Parathyroid adenoma (tissue), 2 donors: ENCODE results near the gene FMNL1.

Experiments
- H2AFZ ChIP-seq: fragments of 300-600 bp; sonication (generic); one replicate; pipeline ENCODE4 v1.7.0; 2017; ENCODE audit warnings: antibody characterized with exemption, mild to moderate bottlenecking
- H3K27ac ChIP-seq: fragments of 300-600 bp; sonication (generic); one replicate; pipeline ENCODE4 v1.7.0; 2017
- H3K27me3 ChIP-seq: fragments of 300-600 bp; sonication (generic); one replicate; pipeline ENCODE4 v1.7.0; 2017; ENCODE audit warnings: low read length; ENCODE audit not compliant: control insufficient read depth, insufficient read depth
- H3K36me3 ChIP-seq: fragments of 300-600 bp; sonication (generic); one replicate; pipeline ENCODE4 v1.7.0; 2017; ENCODE audit warnings: low read length; ENCODE audit not compliant: control insufficient read depth, insufficient read depth
- H3K4me1 ChIP-seq: fragments of 300-600 bp; sonication (generic); one replicate; pipeline ENCODE4 v1.7.0; 2017; ENCODE audit warnings: control low read depth
- H3K4me2 ChIP-seq: fragments of 300-600 bp; sonication (generic); one replicate; pipeline ENCODE4 v1.7.0; 2017; ENCODE audit warnings: low read length
- H3K4me3 ChIP-seq: fragments of 300-600 bp; sonication (generic); one replicate; pipeline ENCODE4 v1.7.0; 2017; ENCODE audit warnings: low read depth, low read length
- H3K79me2 ChIP-seq: fragments of 300-600 bp; sonication (generic); one replicate; pipeline ENCODE4 v1.7.0; 2017; ENCODE audit warnings: control low read depth
- H3K9ac ChIP-seq: fragments of 300-600 bp; sonication (generic); one replicate; pipeline ENCODE4 v1.7.0; 2017; ENCODE audit warnings: mild to moderate bottlenecking
- H3K9me3 ChIP-seq: fragments of 300-600 bp; sonication (generic); one replicate; pipeline ENCODE4 v1.7.0; 2017; ENCODE audit warnings: low read length; ENCODE audit not compliant: control insufficient read depth
- TF ChIP-seq, protein P1 (sequence below): fragments of 300-600 bp; sonication (generic); IDR thresholded peaks from one replicate; pipeline ENCODE4 v1.7.0; 2017; ENCODE audit warnings: antibody characterized with exemption, mild to moderate bottlenecking
- donor health status: primary hyperparathyroidism.

The FMNL1 gene

DNA sequence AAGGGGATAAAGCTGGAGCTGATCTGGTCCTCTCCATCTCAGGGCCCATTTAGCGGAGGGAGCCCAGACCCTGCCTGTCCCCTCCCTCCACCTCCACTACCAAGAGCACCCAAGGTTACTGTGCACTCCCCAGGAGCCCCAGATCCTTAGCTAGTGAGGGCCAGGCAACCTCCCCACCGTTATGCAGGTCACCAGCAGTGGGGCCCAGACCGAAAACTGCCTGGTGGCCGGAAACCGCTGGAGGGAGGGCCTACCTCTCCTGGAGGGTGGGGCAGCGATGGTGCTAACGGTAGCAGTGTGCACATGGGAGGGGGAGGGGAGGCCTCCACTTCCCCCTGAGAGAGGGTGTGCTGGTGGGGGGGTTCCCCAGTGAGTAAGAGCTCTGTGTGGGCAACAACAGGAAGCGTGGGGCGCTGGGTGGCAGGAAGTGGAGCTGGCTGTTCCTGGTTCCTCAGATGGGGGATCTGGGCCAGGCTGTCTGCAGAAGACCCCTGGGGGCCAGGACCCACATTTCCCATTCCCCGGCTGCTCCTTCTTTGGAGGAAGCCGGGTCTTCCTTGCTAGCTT, 4.4 kb downstream of the FMNL1 start:
- H3K27me3 ChIP-seq = no peaks in the 10 kb centered on the region
- H3K4me1 ChIP-seq = peaks cover 3% of the 10 kb centered on the region
- H3K9me3 ChIP-seq = no peaks in the 10 kb centered on the region
- no peaks in the 10 kb centered on the region for H3K79me2 ChIP-seq
- H3K27ac ChIP-seq = peak overlapping the region; percentile 36
- no peaks in the 10 kb centered on the region for H3K36me3 ChIP-seq
- H3K9ac ChIP-seq = no peak overlapping the region
- no peak overlapping the region for H2AFZ ChIP-seq
- no peak overlapping the region for H3K4me2 ChIP-seq
- no peak overlapping the region for H3K4me3 ChIP-seq
- TF ChIP-seq, protein P1, sequence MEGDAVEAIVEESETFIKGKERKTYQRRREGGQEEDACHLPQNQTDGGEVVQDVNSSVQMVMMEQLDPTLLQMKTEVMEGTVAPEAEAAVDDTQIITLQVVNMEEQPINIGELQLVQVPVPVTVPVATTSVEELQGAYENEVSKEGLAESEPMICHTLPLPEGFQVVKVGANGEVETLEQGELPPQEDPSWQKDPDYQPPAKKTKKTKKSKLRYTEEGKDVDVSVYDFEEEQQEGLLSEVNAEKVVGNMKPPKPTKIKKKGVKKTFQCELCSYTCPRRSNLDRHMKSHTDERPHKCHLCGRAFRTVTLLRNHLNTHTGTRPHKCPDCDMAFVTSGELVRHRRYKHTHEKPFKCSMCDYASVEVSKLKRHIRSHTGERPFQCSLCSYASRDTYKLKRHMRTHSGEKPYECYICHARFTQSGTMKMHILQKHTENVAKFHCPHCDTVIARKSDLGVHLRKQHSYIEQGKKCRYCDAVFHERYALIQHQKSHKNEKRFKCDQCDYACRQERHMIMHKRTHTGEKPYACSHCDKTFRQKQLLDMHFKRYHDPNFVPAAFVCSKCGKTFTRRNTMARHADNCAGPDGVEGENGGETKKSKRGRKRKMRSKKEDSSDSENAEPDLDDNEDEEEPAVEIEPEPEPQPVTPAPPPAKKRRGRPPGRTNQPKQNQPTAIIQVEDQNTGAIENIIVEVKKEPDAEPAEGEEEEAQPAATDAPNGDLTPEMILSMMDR = no peak

DNA sequence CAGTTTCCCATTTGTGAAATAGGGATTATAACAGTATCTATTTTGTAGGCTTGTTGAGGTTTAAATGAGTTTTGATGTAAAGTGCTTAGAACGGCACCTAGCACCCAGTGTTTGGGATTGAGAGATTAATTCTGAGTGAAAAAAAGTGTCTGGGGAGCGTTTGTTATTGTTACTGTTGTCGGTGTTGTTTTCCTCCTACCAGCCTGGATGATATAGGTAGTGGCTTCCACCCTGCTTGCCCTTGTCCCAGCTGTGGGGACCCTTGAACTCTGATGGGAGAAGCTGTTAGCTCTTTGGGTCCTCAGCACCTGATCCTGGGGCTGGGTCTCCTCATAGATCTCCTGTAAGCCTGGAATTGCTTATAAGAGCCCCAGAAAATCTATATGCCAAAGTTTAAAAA, 4.9 kb downstream of the FMNL1 start:
- Histone ChIP-seq H2AFZ (no peak overlapping the region), H3K36me3 (no peaks in the 10 kb centered on the region), H3K9ac (no peak overlapping the region), H3K4me1 (peaks cover 3% of the 10 kb centered on the region), H3K27me3 (no peaks in the 10 kb centered on the region), H3K4me2 (no peak overlapping the region), H3K27ac (peak overlapping the region; percentile 36), H3K79me2 (no peaks in the 10 kb centered on the region), H3K4me3 (no peak overlapping the region), H3K9me3 (no peaks in the 10 kb centered on the region)
- TF ChIP-seq, protein P1 = no peak

DNA sequence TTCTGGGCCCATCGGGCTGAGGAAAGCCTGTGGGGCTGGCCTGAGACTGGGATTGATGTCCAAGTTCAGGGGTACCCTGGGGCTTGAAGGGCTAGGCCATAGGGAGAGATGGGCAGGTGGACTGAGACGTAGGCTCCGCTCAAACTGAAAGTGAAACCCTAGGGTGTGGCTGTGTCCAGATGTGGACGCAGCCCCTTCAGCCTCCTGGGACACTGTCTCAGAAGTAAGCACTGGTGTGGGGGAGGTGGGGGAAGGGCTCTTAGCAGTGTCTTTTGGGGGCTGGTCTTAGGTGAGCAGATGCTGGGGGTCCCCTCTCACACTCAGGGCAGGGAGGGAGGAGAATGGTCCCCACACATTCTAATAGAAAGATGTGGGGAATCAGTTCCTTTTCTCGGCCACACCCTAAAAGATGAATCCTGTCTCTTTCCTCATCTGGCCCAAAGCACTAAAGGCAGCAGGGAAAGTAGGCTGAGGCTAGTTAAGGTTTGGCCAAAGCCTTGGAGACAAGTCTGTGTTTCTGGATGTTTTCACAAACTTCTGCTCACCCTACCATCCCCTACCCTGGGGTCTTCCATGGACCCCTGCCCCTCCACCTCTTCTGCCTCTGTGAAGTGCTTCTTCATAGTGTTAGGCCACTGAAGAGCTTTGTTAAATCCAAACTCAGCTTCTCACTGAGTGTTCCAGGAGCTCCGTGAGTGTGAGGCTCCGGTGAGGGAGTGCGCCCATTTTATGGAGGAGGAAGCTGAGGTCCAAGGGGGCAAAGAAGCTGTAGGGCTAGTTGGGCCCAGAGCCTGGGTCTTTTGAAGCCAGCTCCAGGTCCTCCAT, 5.6 kb downstream of the FMNL1 start:
- Histone ChIP-seq H2AFZ (no peak overlapping the region), H3K9me3 (no peaks in the 10 kb centered on the region), H3K36me3 (no peaks in the 10 kb centered on the region), H3K79me2 (no peaks in the 10 kb centered on the region), H3K27me3 (no peaks in the 10 kb centered on the region), H3K4me3 (no peak overlapping the region), H3K4me2 (no peak overlapping the region), H3K4me1 (peaks cover 2% of the 10 kb centered on the region), H3K27ac (peak overlapping the region; percentile 36), H3K9ac (no peak overlapping the region)
- TF ChIP-seq, protein P1 = no peak

DNA sequence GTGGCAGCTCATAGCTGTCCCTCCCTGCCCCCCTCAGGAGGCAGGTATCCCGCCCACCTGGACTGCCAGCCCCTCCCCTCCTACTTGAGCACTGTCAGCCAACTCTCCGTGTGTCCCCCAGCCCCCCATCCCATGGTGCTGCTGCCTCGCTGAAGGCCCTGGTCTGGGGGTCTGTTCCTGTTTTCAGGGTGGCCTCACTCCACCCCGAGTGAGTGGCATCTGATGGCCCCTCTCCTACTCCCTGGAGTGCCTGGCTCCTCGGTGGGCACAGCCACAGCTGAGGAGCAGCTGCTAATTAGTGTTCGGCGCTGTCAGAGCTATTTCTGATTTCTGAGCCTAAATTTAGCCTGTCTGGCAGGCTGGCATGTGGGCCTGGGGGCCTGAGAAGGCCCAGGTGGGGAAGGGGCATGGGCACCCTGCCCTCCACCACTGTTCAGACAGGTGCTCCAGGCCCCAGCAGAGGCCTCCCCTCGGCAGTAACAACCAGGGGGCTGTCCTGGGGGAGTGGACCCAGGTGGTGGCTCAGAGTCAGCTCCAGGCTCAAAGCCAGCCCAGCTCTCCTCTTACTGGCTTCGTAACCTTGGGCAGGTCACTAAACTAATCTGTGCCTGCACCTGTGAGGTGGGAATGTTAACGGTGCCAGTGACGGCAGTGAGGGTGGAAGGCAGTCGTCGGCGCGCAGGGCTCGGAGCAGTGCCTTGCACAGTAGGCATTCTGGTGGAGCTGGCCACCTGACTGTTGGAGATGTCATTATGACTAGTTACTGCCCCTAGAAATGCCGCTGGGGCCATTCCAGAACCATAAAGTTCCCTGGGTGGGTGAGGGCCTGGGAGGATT, 6.5 kb downstream of the FMNL1 start:
- Histone ChIP-seq H2AFZ (no peak overlapping the region), H3K4me2 (no peak overlapping the region), H3K9me3 (no peaks in the 10 kb centered on the region), H3K9ac (no peak overlapping the region), H3K4me1 (no peaks in the 10 kb centered on the region), H3K27me3 (no peaks in the 10 kb centered on the region), H3K27ac (peak overlapping the region; percentile 22), H3K36me3 (no peaks in the 10 kb centered on the region), H3K4me3 (no peak overlapping the region), H3K79me2 (no peaks in the 10 kb centered on the region)
- TF ChIP-seq, protein P1 = no peak
